Measurements from ENCODE around the gene JMJD7.

Gene JMJD7

GRCh38 chr15:41855261-41855961 lies 27.5 kb downstream of the JMJD7 start (continued):
- TF ChIP-seq, protein P1, sequence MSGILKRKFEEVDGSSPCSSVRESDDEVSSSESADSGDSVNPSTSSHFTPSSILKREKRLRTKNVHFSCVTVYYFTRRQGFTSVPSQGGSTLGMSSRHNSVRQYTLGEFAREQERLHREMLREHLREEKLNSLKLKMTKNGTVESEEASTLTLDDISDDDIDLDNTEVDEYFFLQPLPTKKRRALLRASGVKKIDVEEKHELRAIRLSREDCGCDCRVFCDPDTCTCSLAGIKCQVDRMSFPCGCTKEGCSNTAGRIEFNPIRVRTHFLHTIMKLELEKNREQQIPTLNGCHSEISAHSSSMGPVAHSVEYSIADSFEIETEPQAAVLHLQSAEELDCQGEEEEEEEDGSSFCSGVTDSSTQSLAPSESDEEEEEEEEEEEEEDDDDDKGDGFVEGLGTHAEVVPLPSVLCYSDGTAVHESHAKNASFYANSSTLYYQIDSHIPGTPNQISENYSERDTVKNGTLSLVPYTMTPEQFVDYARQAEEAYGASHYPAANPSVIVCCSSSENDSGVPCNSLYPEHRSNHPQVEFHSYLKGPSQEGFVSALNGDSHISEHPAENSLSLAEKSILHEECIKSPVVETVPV (CRISPR knock-in tag; IDR thresholded peaks at IDR 0.05) = no peak
- TF ChIP-seq CSDC2 (CRISPR knock-in tag; IDR thresholded peaks at IDR 0.05) = no peak

DNA sequence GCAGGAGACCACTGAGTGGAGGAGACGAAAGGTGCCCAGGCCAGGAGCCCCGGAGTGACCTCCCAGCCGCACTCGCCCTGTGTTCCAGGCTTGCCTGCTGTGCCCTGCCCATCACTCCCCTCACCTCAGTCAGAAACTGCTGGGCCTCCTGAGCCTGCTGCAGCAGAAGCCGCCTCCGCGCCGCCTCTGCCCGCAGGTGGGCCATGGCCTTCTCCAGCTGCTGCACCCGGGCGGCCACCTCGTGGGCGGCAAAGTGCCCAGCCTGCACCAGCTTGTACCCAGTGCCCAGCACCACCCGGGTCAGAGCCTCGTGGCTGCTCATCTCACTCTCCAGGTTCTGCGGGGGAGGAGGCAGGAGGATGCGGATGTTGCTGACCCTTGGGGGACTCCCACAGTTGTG lies 28.4 kb downstream of the JMJD7 start:
- TF ChIP-seq PPARA (CRISPR knock-in tag; IDR thresholded peaks at IDR 0.05; ENCODE audit: borderline replicate concordance) (no peak), ZNF565 (CRISPR knock-in tag; conservative IDR thresholded peaks at IDR 0.05; ENCODE audit: low read depth) (no peak), RARB (CRISPR knock-in tag; IDR thresholded peaks at IDR 0.05) (no peak), ISL1 (CRISPR knock-in tag; IDR thresholded peaks at IDR 0.05) (no peak), TCF4 (CRISPR knock-in tag; IDR thresholded peaks at IDR 0.05; ENCODE audit: borderline replicate concordance) (no peak), TSHZ2 (CRISPR knock-in tag; IDR thresholded peaks at IDR 0.05) (no peak)
- TF ChIP-seq, protein P1 (CRISPR knock-in tag; IDR thresholded peaks at IDR 0.05) = no peak
- no peak for ATAC-seq

- TF ChIP-seq ZNF70 (CRISPR knock-in tag; IDR thresholded peaks at IDR 0.05) = no peak
- no peak for TF ChIP-seq PATZ1 (CRISPR knock-in tag; IDR thresholded peaks at IDR 0.05; ENCODE audit: borderline replicate concordance)
- no peak for TF ChIP-seq ZC3H10 (CRISPR knock-in tag; IDR thresholded peaks at IDR 0.05)
- TF ChIP-seq TOX (CRISPR knock-in tag; IDR thresholded peaks at IDR 0.05; ENCODE audit: borderline replicate concordance) = no peak
- no peak for TF ChIP-seq ISL1 (CRISPR knock-in tag; IDR thresholded peaks at IDR 0.05)
- TF ChIP-seq TSHZ2 (CRISPR knock-in tag; IDR thresholded peaks at IDR 0.05) = no peak
- no peak for TF ChIP-seq ESRRG (CRISPR knock-in tag; IDR thresholded peaks at IDR 0.05)
- TF ChIP-seq, protein P2, sequence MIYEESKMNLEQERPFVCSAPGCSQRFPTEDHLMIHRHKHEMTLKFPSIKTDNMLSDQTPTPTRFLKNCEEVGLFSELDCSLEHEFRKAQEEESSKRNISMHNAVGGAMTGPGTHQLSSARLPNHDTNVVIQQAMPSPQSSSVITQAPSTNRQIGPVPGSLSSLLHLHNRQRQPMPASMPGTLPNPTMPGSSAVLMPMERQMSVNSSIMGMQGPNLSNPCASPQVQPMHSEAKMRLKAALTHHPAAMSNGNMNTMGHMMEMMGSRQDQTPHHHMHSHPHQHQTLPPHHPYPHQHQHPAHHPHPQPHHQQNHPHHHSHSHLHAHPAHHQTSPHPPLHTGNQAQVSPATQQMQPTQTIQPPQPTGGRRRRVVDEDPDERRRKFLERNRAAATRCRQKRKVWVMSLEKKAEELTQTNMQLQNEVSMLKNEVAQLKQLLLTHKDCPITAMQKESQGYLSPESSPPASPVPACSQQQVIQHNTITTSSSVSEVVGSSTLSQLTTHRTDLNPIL (CRISPR knock-in tag; IDR thresholded peaks at IDR 0.05; ENCODE audit: low read depth) = no peak
- TF ChIP-seq ARNTL (CRISPR knock-in tag; IDR thresholded peaks at IDR 0.05; ENCODE audit: borderline replicate concordance, low read depth) = no peak
- no peak for TF ChIP-seq ZFP3 (CRISPR knock-in tag; IDR thresholded peaks at IDR 0.05)
- no peak for TF ChIP-seq OSR1 (CRISPR knock-in tag; IDR thresholded peaks at IDR 0.05)
- TF ChIP-seq RARB (CRISPR knock-in tag; IDR thresholded peaks at IDR 0.05) = no peak
- TF ChIP-seq TCF4 (CRISPR knock-in tag; IDR thresholded peaks at IDR 0.05; ENCODE audit: borderline replicate concordance) = no peak
- no peak for ATAC-seq
Observed at GRCh38 chr15:41856716-41857115, 28.8 kb downstream of the JMJD7 start.
